ENCODE results near the gene ATF4.

ATF4 gene

GRCh38 chr22:39534591-39535356 lies 14.4 kb downstream of the ATF4 start:
- H3K4me3 ChIP-seq (replicated peaks; ENCODE audit: low read depth, low read length) = no peak overlapping the region
- DNase-seq (ENCODE audit: extremely low read depth, low read depth) = no peak
- TF ChIP-seq, protein P1, sequence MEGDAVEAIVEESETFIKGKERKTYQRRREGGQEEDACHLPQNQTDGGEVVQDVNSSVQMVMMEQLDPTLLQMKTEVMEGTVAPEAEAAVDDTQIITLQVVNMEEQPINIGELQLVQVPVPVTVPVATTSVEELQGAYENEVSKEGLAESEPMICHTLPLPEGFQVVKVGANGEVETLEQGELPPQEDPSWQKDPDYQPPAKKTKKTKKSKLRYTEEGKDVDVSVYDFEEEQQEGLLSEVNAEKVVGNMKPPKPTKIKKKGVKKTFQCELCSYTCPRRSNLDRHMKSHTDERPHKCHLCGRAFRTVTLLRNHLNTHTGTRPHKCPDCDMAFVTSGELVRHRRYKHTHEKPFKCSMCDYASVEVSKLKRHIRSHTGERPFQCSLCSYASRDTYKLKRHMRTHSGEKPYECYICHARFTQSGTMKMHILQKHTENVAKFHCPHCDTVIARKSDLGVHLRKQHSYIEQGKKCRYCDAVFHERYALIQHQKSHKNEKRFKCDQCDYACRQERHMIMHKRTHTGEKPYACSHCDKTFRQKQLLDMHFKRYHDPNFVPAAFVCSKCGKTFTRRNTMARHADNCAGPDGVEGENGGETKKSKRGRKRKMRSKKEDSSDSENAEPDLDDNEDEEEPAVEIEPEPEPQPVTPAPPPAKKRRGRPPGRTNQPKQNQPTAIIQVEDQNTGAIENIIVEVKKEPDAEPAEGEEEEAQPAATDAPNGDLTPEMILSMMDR (IDR thresholded peaks at IDR 0.05; ENCODE audit: low read depth, low read length, missing control alignments) = peak; percentile 87

GRCh38 chr22:39535357-39535725 lies 15.0 kb downstream of the ATF4 start:
- no peak for DNase-seq (ENCODE audit: extremely low read depth, low read depth)
- TF ChIP-seq, protein P1 (IDR thresholded peaks at IDR 0.05; ENCODE audit: low read depth, low read length, missing control alignments) = no peak
- no peak overlapping the region for H3K4me3 ChIP-seq (replicated peaks; ENCODE audit: low read depth, low read length)

DNA sequence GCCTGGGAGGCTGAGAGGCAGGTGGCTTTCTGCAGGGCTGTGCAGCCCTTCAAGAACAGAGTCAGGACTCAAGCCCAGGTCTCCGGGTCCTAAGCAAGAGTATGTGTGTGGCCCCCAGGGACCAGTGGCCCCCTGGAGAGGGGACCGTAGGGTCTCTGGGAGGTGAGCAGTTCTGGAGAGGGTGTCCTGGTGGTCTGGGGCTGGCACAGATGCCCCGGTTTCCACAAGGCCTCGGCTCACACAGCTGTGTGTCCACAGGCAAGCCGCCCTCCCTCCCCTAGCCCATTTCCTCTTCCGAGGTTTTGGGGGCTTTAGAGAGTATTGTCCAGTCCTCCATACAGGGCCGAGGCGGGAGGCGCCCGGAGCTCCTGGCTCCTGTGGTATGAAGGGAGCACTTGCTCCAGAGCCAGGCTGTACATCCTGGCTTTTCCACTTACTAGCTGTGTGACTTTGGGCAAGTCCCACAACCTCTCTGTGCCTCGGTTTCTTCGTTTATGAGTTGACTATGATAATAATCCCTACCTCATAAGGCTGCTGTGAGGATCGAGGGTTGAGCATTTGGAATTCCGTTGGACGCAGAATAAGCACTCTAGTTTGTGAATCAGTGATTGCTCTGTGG lies 15.6 kb downstream of the ATF4 start:
- TF ChIP-seq, protein P1 (IDR thresholded peaks at IDR 0.05; ENCODE audit: low read depth, low read length, missing control alignments) = no peak
- H3K4me3 ChIP-seq (replicated peaks; ENCODE audit: low read depth, low read length) = no peak overlapping the region
- no peak for DNase-seq (ENCODE audit: extremely low read depth, low read depth)

- TF ChIP-seq, protein P1 (IDR thresholded peaks at IDR 0.05; ENCODE audit: low read depth, low read length, missing control alignments) = no peak
- no peak overlapping the region for H3K4me3 ChIP-seq (replicated peaks; ENCODE audit: low read depth, low read length)
- DNase-seq (ENCODE audit: extremely low read depth, low read depth) = no peak
These were observed 16.3 kb downstream of the ATF4 start for GRCh38 chr22:39536711-39537110.

- TF ChIP-seq, protein P1 (IDR thresholded peaks at IDR 0.05; ENCODE audit: low read depth, low read length, missing control alignments) = no peak
- no peak overlapping the region for H3K4me3 ChIP-seq (replicated peaks; ENCODE audit: low read depth, low read length)
- no peak for DNase-seq (ENCODE audit: extremely low read depth, low read depth)
These were observed 17.6 kb downstream of the ATF4 start for GRCh38 chr22:39537975-39538374.

GRCh38 chr22:39543095-39543494 lies 22.7 kb downstream of the ATF4 start:
- H3K4me3 ChIP-seq (replicated peaks; ENCODE audit: low read depth, low read length) = no peak overlapping the region
- TF ChIP-seq, protein P1 (IDR thresholded peaks at IDR 0.05; ENCODE audit: low read depth, low read length, missing control alignments) = peak; percentile 63
- DNase-seq (ENCODE audit: extremely low read depth, low read depth) = no peak

Data from HFF-Myc (cell line).